Smooth muscle cell (in vitro differentiated cells): ENCODE data around the gene UST. TPM values are rescaled to one million over a fixed set of nuclear protein-coding genes. Genes with fewer than 3 reads are reported as not detected.

Source experiments
- DNase-seq: peaks from one replicate; lab custom pipeline; 2025; ENCODE audit not compliant: unreplicated experiment; lab: John Stamatoyannopoulos, UW
- H2AFZ ChIP-seq: fragments of 200-600 bp; sonication (generic); 2 replicates; pipeline ENCODE4 v1.6.0; 2016; ENCODE audit warnings: antibody characterized with exemption, low read depth, mild to moderate bottlenecking
- H3F3A ChIP-seq: fragments of 200-600 bp; sonication (generic); 2 replicates; pipeline ENCODE4 v1.6.0; 2017; ENCODE audit warnings: antibody characterized with exemption, low read depth
- H3K27ac ChIP-seq: fragments of 200-600 bp; sonication (generic); 2 replicates; pipeline ENCODE4 v1.5.1; 2016; ENCODE audit warnings: low read depth, mild to moderate bottlenecking
- H3K27me3 ChIP-seq: fragments of 200-600 bp; sonication (generic); 2 replicates; pipeline ENCODE4 v1.6.1; 2016; ENCODE audit warnings: low read depth, mild to moderate bottlenecking
- H3K36me3 ChIP-seq: fragments of 200-600 bp; sonication (generic); 2 replicates; pipeline ENCODE4 v1.5.1; 2016; ENCODE audit warnings: low read depth
- H3K4me1 ChIP-seq: fragments of 200-600 bp; sonication (generic); 2 replicates; pipeline ENCODE4 v1.5.1; 2016; ENCODE audit warnings: low read depth
- H3K4me2 ChIP-seq: fragments of 200-600 bp; sonication (generic); 2 replicates; pipeline ENCODE4 v1.6.0; 2016; ENCODE audit warnings: mild to moderate bottlenecking
- H3K4me3 ChIP-seq: fragments of 200-600 bp; sonication (generic); 2 replicates; pipeline ENCODE4 v1.5.1; 2016; ENCODE audit warnings: mild to moderate bottlenecking
- H3K79me2 ChIP-seq: fragments of 200-600 bp; sonication (generic); 2 replicates; pipeline ENCODE4 v1.6.0; 2016; ENCODE audit warnings: low read depth, mild to moderate bottlenecking
- H3K9ac ChIP-seq: fragments of 200-600 bp; sonication (generic); 2 replicates; pipeline ENCODE4 v1.6.0; 2016; ENCODE audit warnings: low read depth
- H3K9me3 ChIP-seq: fragments of 200-600 bp; sonication (generic); replicated peaks from 2 replicates; pipeline ENCODE4 v1.5.1; 2016; ENCODE audit warnings: low read depth
- H4K20me1 ChIP-seq: fragments of 200-600 bp; sonication (generic); 2 replicates; pipeline ENCODE4 v1.6.0; 2016; ENCODE audit warnings: low read depth
- WGBS: methylation state at CpG from one replicate; pipeline ENCODE4 v1.1.7; 2016; ENCODE audit warnings: low lambda C conversion rate; 5-methylcytosine and 5-hydroxymethylcytosine counted together
- polyA plus RNA-seq: library from polyadenylated mRNA; unstranded; fragments of >200 nt; fragmentation: Nextera tagmentation; extraction: Ambion mirVana; gene quantifications from 2 replicates; pipeline ENCODE4 v1.2.1, GENCODE V29; 2016
- total RNA-seq: library from RNA; depleted of rRNA; stranded (reverse); fragments of >200 nt; gene quantifications from 2 replicates; pipeline ENCODE4 v1.2.3, GENCODE V29; 2014
- TF ChIP-seq, protein P1 (sequence below): fragments of 200-600 bp; sonication (generic); IDR thresholded peaks from 2 replicates; pipeline ENCODE4 v1.5.1; 2017; ENCODE audit warnings: borderline replicate concordance, mild to moderate bottlenecking, antibody characterized with exemption; ENCODE audit not compliant: insufficient read depth, poor library complexity, severe bottlenecking

UST gene
- total and polyA plus RNA-seq, 2 experiments from 2014 or later, result 16.1 to 19.5 TPM

GRCh38 chr6:149062653-149063348, 316.0 kb downstream of the UST start:
- Histone ChIP-seq H3F3A (peaks cover 8% of the 10 kb centered on the region), H2AFZ (no peak overlapping the region), H3K79me2 (no peaks in the 10 kb centered on the region), H3K4me3 (no peak overlapping the region), H3K27ac (no peak overlapping the region), H3K9me3 (no peaks in the 10 kb centered on the region), H4K20me1 (no peaks in the 10 kb centered on the region), H3K4me1 (no peaks in the 10 kb centered on the region), H3K4me2 (no peak overlapping the region), H3K27me3 (no peaks in the 10 kb centered on the region), H3K36me3 (no peaks in the 10 kb centered on the region), H3K9ac (no peak overlapping the region)
- TF ChIP-seq, protein P1, sequence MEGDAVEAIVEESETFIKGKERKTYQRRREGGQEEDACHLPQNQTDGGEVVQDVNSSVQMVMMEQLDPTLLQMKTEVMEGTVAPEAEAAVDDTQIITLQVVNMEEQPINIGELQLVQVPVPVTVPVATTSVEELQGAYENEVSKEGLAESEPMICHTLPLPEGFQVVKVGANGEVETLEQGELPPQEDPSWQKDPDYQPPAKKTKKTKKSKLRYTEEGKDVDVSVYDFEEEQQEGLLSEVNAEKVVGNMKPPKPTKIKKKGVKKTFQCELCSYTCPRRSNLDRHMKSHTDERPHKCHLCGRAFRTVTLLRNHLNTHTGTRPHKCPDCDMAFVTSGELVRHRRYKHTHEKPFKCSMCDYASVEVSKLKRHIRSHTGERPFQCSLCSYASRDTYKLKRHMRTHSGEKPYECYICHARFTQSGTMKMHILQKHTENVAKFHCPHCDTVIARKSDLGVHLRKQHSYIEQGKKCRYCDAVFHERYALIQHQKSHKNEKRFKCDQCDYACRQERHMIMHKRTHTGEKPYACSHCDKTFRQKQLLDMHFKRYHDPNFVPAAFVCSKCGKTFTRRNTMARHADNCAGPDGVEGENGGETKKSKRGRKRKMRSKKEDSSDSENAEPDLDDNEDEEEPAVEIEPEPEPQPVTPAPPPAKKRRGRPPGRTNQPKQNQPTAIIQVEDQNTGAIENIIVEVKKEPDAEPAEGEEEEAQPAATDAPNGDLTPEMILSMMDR, result no peak
- DNase-seq, result no peak
- WGBS, result 95% methylated on average over 5 of the region's 5 CpGs

DNA sequence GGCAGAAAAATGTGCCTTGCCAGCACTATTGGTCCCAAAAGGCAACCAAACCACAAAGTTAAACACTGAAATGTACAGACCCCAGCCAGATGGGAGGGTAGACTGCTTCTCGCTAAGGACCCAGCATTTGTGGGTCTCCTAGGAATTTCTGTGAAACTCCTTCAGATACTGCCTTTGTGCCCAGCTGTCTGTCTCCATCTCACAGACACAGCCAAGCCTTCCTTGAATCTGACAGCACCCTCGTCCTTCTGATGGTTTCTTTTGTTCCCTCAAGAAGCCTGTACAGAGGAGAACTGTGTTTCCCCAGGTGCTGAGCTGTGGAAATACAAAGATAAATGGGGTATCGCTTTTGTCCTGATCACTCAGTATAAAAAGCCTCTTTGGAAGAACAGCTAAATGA, 316.6 kb downstream of the UST start:
- no peak overlapping the region for H3K4me3 ChIP-seq
- no peaks in the 10 kb centered on the region for H3K27me3 ChIP-seq
- no peaks in the 10 kb centered on the region for H4K20me1 ChIP-seq
- no peak overlapping the region for H2AFZ ChIP-seq
- TF ChIP-seq, protein P1, result no peak
- DNase-seq, result no peak
- no peaks in the 10 kb centered on the region for H3K36me3 ChIP-seq
- peaks cover 8% of the 10 kb centered on the region for H3F3A ChIP-seq
- no peaks in the 10 kb centered on the region for H3K9me3 ChIP-seq
- WGBS, result 90% methylated on average over 3 of the region's 3 CpGs
- H3K9ac ChIP-seq, result peak overlapping the region; percentile 28
- H3K4me1 ChIP-seq, result no peaks in the 10 kb centered on the region
- H3K79me2 ChIP-seq, result no peaks in the 10 kb centered on the region
- H3K4me2 ChIP-seq, result no peak overlapping the region
- peak overlapping the region; percentile 37 for H3K27ac ChIP-seq

DNA sequence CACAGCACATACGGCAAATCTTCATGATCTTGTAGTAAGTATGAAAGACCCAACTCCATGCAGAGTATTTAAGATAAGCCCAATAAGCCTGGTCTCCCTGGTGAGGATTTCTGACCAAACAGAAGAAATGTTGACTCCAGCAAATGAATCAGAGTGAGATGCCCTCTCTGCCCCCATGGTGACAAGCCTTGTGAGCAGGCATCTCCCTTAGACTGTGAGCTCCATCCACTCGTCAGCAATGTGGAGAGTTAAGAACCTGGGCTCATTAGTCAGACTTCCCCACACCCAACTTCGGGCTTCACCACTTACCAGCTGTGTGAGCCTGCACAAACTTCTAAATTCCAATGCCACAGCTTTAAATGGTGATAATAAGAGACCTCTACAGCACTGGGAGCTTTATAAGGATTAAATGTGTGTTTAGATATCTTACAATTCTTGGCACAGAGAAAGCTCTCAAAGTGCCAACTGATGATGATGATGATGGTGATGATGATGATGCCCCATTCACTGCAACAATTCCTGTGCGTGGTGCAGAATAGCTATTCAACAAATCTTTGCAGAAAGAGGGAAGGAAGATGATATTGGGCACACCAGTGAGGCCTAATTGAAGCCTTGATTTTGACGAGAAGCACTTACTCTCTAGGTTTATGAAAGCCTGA, 317.3 kb downstream of the UST start:
- no peak for DNase-seq
- H3K9ac ChIP-seq, result no peak overlapping the region
- H3K79me2 ChIP-seq, result no peaks in the 10 kb centered on the region
- TF ChIP-seq, protein P1, result no peak
- H3F3A ChIP-seq, result peaks cover 7% of the 10 kb centered on the region
- H3K4me1 ChIP-seq, result no peaks in the 10 kb centered on the region
- WGBS, result 65% methylated on average over 5 of the region's 5 CpGs
- H3K36me3 ChIP-seq, result no peaks in the 10 kb centered on the region
- no peak overlapping the region for H3K4me3 ChIP-seq
- no peaks in the 10 kb centered on the region for H4K20me1 ChIP-seq
- H3K27me3 ChIP-seq, result no peaks in the 10 kb centered on the region
- no peak overlapping the region for H3K4me2 ChIP-seq
- H2AFZ ChIP-seq, result no peak overlapping the region
- H3K27ac ChIP-seq, result peak overlapping the region; percentile 37
- no peaks in the 10 kb centered on the region for H3K9me3 ChIP-seq
